HG02623 (cell line): ENCODE results near the gene LIMS1.
"Not testable (repeated sequence)": the region's sequence is repeated elsewhere in the genome, so short reads cannot be mapped to it uniquely, and the experiment has no call there.

Experiments used
- ATAC-seq: cut with Tn5 transposase; IDR thresholded peaks from one replicate; pipeline ENCODE4 v1.9.1; 2021; ENCODE audit warnings: moderate library complexity; ENCODE audit not compliant: unreplicated experiment

The LIMS1 gene, protein sequence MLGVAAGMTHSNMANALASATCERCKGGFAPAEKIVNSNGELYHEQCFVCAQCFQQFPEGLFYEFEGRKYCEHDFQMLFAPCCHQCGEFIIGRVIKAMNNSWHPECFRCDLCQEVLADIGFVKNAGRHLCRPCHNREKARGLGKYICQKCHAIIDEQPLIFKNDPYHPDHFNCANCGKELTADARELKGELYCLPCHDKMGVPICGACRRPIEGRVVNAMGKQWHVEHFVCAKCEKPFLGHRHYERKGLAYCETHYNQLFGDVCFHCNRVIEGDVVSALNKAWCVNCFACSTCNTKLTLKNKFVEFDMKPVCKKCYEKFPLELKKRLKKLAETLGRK

DNA sequence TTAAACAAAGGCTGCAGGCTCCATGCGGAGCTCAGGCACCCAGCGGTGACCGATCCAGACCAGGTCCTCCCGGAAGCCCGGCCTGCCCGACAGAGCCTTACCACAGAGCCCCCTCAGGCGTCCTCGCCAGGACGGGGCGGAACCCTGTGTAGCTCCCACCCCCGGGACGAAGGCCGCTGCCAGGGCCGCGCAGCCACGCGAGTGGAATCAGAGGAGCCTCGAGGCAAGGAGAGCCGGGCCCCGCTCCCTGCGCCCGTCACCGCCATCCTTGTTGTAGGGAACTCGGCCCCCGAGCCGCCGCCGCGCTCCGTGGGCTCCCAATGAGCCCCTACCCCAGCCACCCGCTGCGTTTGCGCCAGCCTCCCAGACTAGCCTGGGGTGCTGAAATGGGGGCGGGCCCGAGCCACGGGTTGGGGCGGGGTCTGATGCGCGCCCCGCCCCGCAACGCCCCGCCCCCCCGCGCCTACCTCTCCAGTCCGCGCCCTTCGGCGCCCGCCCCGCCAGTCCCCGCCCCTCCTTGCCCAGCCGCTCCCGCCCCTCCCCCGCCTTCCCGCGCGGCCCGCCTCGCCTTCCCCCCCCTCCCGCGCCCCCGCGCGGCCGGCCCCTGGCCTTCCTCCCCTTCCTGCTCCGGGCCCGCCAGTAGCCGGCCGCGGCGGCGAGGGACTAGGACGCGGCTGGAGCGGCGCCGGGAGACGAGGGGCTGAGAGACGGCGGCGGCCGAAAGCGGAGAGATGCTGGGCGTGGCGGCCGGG, at the start of gene LIMS1:
Gene LIMS1 (plus strand): TSS at position 639 of the 752 bp plus-strand sequence. CDS start 93 bp downstream, at position 732.
- ATAC-seq = peak; percentile 83

DNA sequence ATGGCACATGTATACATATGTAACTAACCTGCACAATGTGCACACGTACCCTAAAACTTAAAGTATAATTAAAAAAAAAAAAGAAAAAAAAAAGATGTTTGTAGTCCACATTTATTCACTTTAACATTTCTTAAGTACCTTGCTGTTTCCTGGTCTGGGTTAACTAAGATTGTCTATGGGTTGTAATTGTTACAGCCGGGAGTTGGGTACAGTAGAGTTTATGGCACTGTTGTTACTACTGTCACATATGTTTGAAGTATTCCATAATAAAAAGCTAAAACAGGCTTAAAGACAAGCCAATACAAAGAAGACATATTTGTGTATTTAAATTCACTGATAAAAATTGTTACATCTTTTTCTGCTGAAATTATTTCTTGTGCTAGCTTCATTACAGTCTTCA, 49.0 kb upstream of the LIMS1 start:
- ATAC-seq = no peak

DNA sequence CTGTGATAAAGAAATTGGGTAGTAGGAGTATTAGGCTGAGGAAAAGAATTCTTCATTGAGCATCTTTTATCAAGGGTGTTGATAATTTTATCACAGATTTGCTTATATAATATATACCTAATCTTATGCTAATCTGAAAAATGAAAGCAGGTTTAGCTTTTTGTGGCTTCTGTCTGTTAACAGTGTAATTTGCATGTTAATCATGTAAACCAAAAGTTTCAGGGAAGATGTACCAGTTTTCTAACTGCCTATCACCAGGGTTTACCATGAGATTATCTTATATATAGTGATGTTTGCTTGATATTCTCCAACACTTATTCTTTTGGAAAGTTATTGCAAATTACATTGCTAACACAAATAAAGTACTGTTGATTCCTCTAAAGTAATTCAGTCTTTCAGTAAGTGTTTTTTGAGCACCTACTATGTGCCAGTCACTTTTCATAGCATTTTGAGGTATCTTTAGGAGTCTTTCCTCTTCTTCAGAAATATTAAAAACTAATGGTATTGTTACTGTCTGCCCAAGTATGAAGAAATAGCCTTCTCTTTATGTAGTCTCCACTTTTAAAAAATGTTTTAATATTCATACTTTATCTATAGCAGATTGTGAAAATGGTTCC, 43.7 kb upstream of the LIMS1 start:
- ATAC-seq = no peak

DNA sequence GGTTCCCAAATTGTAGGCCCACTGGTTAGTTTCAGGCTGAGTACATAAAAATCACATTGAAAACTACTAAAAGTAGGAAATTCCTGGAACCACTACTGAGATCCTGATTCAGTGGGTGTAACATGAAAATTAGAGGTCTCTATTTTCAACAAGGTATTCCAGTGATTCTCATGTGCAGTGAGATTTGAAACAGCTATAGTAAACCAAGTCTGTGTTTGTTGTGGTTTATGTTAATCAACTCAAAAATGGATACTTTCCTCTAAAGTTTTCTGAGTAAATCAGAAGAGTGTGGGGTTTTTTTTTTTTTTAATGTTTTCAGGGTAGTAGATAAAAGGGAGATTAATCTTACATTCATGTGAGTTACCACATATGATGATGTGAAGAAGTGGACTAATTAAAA, 42.4 kb upstream of the LIMS1 start:
- ATAC-seq = no peak

DNA sequence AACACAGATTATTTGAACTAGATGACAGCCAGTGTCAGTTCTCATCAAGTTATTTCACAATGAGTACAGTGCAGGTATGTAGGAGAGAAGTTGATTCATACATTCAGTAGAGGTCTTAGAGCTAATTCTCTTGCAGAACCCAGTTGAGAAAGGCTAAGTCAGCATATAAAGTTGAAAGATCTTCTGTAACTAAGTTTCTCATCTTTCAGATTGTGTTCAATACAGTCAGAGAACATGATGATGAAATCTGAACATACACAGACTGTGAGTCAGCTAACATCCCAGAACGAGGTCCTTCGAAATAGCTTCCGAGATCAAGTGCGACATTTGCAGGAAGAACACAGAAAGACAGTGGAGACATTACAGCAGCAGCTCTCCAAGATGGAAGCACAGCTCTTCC, 41.9 kb upstream of the LIMS1 start:
- ATAC-seq = no peak

DNA sequence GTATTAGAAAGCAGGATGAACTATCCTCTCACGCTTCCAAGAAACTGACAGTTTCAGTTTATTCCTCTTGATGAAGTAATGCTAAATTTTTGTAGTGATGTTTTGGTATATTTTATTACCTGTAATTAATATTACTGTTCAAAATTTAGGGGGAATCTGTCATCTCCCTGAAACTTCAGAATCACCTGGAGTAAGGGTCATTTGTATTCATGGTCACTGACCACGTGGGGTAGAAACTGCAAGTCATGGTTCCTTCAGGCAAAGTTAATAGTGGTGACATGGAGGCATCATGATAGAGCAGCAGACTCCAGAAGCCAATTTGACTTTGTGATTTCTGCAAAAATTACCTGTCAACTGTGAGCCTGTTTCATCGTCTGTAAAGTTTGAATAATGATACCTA, 38.1 kb upstream of the LIMS1 start:
- ATAC-seq = not testable (repeated sequence)

DNA sequence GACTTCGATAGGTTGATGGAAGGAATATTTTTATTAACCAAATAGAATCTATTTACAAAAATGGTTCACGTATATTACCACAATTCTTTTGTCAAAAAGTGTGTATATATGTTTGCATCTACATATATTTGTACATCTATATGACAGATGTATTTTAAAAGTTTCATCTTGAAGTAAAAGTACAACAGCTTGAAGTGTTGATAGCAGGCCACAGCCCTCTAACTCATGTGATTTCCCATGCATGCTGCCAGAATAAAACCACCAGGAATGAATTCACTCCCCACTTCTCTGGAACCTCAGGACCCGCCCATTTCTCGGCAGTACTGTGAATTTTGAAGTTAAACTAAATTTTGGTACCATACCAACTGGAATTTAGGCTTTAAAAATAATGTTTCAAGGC, 26.6 kb upstream of the LIMS1 start:
- not testable (repeated sequence) for ATAC-seq

DNA sequence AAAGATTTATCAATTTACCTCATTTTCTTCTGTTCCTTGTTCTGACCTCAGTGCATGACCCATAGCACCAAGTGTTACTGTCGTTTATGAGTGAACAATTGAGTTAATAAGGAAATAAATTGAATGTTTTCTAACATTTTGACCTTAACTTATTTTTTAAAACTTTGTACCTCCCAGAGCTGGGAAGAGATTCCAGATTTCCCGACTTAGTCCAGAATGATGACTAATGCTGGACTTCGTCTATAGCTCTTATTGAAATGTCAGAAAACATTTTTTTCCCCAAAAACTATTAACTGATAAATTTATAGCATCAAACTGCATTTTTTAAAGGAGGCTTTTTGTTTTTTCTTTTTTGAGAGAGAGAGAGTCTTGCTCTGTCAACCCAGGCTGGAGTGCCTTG, 21.8 kb upstream of the LIMS1 start:
- ATAC-seq = not testable (repeated sequence)

DNA sequence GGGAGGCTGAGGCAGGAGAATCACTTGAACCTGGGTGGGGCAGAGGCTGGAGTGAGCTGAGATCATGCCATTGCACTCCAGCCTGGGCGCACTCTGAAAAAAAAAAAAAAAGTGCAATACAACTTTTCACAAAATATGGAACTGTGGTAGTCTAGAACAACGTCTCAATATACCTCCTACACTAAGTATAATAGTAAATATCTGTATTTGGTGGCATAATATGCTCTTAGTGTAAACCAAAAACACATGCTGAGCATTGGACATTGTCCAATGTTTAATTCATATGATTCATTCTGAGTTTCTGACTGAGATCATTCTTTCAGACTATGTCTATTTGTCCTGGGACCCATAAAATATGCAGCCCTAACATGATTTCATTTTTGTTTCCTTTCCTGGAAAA, 19.8 kb upstream of the LIMS1 start:
- ATAC-seq = not testable (repeated sequence)

DNA sequence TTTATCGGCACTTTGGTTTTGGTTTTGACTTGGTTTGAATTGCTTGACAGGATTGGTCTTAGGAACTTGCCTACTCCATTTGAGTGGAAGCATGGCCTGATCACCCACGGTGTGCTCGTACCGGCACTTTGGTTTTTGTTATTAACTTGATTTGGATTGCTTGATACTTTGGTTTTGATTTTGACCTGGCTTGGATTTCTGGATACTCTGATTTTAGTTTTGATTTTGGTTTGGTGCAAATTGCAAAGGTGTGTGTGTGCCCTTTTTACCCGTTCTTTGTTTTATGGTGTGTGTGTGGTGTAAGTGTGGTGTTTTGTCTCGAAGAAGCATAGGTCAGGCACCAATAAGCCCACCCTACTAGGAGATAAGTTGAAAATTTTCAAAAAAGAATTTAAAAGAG, 9.6 kb upstream of the LIMS1 start:
- ATAC-seq = not testable (repeated sequence)

DNA sequence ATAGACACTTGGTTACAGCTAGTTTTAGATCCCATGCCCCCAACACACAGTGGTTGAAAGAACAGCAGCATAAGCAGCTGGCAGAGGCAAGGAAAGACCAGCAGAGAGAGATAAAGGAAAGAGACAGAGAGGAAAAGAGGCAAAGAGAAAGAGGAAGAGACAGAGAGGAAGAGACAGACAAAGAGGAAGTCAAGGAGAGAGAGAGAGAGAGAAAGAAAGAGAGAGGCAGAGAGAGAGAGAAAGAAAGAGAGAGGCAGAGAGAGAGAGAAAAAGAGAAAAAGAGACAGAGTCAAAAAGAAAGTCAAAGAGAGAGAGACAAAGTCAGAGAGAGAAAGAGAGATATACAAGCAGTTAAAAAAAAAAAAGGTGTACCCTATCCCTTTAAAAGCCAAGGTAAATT, 9.0 kb upstream of the LIMS1 start:
- ATAC-seq = not testable (repeated sequence)

DNA sequence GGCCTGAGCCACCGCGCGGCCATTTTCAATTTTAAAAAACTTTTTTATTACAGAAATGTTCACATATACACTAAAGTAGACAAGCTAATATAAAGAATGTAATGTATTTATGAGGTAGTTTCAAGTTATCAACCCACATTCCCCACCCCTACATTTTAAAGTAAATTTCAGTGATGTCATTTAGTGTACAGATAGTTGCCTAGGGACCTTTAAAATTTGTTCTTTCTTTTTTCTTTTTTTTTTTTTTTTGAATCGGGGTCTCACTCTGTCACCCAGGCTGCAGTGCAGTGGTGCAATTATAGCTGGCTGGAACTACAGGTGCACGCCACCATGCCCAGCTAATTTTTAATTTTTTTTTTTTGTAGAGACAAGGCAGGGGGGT, 2.6 kb upstream of the LIMS1 start:
- ATAC-seq = no peak

DNA sequence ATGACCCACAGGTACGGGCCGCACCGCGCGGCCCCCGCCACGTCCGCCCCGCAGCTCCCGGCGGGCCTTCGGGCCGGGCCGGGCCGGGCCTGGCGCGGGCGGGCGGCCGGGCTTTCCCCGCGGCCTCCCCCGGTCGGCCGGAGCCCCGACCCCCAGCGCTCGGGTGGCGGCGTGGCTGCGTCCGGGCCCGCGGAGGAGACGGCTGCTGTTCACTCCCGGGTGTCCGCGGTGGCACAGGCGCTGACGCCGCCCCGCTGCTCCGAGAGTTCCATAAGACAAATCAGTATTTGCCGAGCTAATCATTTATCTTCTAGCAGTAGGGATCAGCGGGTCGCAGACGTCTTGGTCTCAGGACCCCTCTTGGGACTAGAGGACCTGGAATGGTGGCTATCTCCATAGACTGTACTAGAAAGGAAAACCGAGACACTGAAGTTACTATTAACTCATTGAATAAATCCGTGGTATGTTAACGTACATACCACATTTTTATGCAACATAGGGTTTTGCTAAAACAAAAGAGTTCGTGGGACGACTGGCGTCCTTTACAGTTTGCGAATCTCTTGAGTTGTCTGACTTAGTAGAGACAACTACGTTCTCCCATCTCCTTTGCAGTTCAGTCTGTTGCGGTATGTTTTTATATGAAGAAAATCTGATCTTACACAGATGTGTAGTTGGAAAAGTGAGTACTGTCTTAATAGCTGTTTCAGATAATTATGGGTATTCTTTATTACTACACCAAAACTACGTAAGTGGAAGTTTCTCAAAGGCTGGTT, 500 bp downstream of the LIMS1 start:
- peak; percentile 29 for ATAC-seq

DNA sequence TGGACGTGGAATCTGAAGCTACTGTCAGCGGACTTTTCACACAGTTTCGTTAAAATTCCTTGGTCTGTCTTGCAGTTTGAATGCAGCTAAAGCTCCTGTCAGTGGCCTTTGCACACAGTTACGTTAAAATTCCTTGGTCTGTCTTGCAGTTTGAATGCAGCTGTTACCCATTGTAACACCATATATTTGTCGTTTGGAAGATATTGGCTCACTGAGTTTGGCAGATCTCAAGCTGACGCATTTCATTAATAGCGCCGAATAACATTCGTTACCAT, 1.0 kb downstream of the LIMS1 start:
- ATAC-seq = no peak

DNA sequence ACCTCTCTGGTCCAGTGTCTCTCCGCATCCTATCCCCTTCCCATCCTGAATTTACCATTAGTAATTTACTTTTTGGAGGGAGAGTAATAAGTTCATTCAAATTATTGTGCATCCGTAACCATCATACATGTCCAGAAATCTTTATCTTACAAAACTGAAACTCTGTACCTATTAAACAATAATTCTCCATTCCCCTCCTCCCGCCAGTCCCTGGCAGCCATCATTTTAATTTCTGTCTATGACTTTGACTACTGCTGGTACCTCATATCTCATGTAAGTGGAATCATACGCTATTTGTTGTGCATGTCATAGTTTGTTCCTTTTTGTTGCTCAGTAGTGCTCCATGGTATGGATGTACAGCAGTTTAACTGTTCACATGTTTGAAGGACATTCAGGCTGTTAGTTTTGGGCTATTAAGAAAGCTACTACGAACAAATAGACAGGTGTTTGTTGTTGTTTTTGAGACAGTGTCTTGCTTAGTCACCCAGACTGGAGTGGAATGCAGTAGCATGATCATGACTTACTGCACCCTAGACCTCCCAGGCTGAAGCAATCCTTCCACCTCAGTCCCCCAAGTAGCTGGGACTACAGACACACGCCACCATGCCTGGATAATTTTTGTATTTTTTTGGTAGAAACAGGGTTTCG, 2.0 kb downstream of the LIMS1 start:
- ATAC-seq = no peak

DNA sequence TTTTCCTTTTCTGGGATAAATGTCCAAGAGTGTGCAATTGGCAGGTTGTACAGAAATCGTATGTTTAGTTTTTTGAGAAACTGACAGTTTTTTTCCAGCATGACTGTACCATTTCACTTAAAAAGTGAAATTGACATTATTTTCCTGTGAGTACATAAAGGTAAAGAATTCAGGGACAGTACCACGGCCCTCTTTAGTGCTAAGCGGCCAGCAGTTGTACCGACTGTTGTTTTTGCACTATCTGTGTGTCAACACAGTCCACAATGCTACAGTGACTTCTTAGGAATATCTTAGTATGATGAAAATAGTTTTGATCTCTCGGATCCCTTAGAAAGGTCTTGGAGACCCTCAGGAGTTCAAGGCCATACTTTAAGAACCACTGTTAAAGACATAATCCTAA, 2.6 kb downstream of the LIMS1 start:
- ATAC-seq = no peak

DNA sequence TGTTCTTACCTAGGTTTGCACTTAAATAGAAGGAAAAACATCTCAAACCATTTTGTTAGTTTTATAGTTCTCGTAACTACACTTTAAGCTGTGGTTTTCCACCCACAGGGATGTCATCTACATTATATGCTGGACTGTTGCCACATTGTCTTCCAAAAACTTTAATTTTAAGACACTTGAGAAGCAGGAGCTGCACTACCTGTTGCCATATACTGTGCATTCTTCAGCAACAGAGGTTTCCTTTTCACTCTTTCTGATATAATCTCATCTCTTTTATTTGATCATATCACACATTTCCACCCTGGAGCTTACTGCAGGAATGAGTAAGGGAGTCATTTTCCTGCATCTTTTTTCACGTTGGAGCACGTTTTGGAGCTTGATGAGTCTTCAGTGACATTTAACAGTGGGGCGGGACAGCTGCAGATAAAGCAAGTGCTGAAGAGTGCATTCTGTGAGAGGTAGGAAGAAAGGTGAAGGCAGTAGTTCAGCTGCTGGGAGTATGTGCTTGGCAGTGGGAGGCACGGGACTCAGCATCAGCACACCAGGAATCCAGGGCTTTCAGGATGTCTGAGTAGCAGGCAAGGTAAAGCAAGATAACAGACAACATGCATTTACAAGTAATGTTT, 3.8 kb downstream of the LIMS1 start:
- ATAC-seq = no peak

DNA sequence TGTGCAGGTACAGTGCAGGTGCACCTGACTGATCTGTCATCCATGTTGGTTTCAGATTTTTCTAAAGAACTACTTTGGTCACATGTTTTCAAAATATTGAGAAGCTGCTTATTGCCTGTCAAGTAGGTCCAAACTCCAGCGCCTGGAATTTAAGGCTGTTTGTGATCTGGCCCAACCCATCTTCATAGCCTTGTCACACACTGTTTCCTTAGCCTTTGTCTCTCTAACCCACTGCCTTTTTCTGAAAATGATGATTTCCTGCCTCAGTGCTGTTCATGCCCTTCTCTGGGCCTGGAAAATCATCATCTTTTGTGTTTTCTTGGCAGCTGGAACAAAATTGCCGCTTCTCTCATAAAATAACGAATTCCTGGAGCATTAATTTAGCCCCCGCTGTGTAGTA, 7.2 kb downstream of the LIMS1 start:
- ATAC-seq = no peak

DNA sequence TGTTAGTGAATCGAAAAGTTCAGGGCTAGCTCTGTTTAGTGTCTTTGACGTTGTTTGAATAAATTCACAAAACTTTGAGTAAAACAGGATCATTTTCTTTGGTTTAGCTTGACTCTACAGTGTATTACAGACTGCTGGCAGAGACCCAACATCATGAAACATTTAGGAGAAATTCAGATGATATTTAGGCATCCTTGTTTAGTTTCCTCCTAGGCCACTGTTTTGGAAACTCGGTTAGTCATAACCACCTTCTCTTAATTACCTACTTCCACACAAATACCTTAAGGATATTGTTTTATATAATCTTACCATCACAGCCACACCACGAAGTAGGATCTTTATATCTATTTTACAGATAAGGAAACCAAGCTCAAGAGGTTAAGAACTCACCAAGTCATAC, 7.8 kb downstream of the LIMS1 start:
- ATAC-seq = no peak

DNA sequence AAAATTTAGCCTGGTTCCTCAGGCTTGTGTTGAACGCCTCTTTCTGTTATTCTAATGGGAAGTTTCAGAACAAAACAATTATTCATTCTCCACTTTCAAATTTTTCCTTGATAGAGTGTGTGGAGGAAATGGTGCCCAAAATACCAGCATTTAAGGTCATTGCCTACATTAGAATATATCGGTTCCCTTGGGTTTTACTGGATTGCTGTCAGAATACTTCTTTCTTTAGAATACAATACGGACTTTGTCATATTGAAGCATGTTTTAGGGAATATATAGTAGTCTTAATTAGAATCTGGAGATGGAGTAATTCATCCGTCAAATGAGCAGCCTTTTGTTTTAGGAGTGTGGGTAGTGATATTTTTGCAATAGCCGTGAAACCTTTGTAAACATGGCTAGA, 13.3 kb downstream of the LIMS1 start:
- ATAC-seq = no peak
